ENCODE data around the gene KLHDC7A. TPM values are rescaled to one million over a fixed set of nuclear protein-coding genes. Genes with fewer than 3 reads are reported as not detected.

The KLHDC7A gene
- total RNA-seq, 4 donors from 2014 or later = 0.08 to 0.31 (median 0.23) TPM; not detected in 1

DNA sequence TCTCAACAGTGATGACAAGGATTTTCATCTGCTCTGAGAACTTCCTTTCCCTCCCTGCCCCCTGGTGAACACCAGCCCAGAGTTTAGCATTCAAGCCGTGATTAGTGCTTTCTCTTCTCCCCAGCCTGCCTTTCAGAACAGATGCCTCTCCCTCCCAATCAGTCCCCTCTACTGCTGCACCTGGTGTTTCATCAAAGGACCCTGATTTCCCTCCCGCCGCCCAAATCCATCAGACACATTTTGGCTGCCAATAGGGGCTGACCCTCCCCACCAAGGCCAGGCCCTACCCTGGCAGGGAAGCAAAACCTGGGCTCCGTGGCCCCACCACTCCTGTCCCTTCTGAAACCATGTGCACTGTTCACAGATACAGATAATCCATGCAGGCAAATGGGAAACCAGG lies 34.0 kb upstream of the KLHDC7A start:
- H3K36me3 ChIP-seq = no peaks in the 10 kb centered on the region
- H3K27me3 ChIP-seq = peaks cover 33% of the 10 kb centered on the region
- no peak for DNase-seq (ENCODE audit: low spot score in 2 of 2)
- H3K9me3 ChIP-seq = no peaks in the 10 kb centered on the region
- no peak overlapping the region for H3K4me3 ChIP-seq
- no peaks in the 10 kb centered on the region for H3K4me1 ChIP-seq
- TF ChIP-seq POLR2AphosphoS5 (IDR thresholded peaks at IDR 0.05) (no peak), POLR2A (IDR thresholded peaks at IDR 0.05) (no peak), EP300 (IDR thresholded peaks at IDR 0.05) (no peak)
- TF ChIP-seq, protein P1, sequence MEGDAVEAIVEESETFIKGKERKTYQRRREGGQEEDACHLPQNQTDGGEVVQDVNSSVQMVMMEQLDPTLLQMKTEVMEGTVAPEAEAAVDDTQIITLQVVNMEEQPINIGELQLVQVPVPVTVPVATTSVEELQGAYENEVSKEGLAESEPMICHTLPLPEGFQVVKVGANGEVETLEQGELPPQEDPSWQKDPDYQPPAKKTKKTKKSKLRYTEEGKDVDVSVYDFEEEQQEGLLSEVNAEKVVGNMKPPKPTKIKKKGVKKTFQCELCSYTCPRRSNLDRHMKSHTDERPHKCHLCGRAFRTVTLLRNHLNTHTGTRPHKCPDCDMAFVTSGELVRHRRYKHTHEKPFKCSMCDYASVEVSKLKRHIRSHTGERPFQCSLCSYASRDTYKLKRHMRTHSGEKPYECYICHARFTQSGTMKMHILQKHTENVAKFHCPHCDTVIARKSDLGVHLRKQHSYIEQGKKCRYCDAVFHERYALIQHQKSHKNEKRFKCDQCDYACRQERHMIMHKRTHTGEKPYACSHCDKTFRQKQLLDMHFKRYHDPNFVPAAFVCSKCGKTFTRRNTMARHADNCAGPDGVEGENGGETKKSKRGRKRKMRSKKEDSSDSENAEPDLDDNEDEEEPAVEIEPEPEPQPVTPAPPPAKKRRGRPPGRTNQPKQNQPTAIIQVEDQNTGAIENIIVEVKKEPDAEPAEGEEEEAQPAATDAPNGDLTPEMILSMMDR (IDR thresholded peaks at IDR 0.05) = no peak
- 77% methylated on average over 4 of the region's 4 CpGs for WGBS
- H3K27ac ChIP-seq = no peak overlapping the region

DNA sequence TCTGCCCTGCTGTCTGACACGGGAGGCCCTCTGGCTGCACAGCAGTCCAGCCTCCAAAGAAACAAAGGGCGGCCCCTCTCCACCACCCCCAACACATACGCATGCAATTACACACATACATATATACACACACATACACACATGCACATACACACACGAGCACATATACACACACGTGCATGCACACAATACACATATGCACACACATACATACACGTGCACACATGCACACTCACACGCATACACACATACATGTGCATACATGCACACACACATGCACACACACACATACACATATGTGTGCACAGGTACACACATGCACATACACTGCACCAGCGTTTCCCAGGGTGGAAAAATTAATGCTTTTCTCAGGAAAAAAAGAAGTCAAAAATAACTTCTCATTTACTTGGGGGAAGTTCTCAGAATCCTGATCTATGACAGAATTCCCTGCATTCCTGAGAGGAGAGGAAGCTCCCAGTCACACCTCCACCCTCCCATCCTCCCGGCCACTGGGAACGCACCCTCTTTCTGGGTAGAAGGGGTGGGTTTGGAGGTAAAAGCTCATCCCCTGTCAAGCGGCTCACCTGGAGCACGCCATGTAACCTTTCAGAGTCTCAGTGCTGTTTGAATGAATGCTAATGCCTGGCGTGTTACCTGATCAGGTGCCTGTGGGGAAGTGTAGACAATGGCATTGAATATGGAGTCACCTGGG lies 33.1 kb upstream of the KLHDC7A start:
- WGBS = 74% methylated on average over 13 of the region's 13 CpGs
- no peak for TF ChIP-seq POLR2A (IDR thresholded peaks at IDR 0.05)
- no peak for TF ChIP-seq POLR2AphosphoS5 (IDR thresholded peaks at IDR 0.05)
- TF ChIP-seq EP300 (IDR thresholded peaks at IDR 0.05) = no peak
- TF ChIP-seq, protein P1 (IDR thresholded peaks at IDR 0.05) = no peak
- Histone ChIP-seq H3K27ac (no peak overlapping the region), H3K4me1 (no peaks in the 10 kb centered on the region), H3K36me3 (no peaks in the 10 kb centered on the region), H3K4me3 (no peak overlapping the region), H3K9me3 (no peaks in the 10 kb centered on the region), H3K27me3 (peaks cover 33% of the 10 kb centered on the region)
- no peak for DNase-seq (ENCODE audit: low spot score in 2 of 2)

DNA sequence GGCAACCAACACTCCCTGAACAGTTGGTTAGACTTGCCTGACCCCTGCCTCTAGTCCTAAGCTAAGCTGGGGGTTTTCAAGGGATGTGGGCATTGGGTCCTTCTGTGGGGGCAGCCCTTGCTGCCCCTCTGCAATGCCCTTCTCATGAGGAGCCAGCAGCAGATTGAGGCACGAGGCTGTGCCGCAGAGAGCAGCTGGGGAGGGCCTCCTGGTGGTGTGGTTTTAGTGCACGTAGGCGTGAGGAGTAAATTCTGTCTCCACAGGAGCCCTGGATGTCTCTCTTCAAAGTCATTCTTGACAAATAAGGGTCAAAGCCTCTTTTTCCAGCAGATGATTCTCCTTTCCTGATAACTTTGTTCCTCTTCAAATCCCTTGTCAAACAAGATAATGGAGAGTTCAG lies 31.8 kb upstream of the KLHDC7A start:
- no peaks in the 10 kb centered on the region for H3K4me1 ChIP-seq
- H3K27me3 ChIP-seq = peaks cover 28% of the 10 kb centered on the region
- no peaks in the 10 kb centered on the region for H3K36me3 ChIP-seq
- no peak overlapping the region for H3K27ac ChIP-seq
- no peaks in the 10 kb centered on the region for H3K9me3 ChIP-seq
- TF ChIP-seq EP300 (IDR thresholded peaks at IDR 0.05) (no peak), POLR2AphosphoS5 (IDR thresholded peaks at IDR 0.05) (no peak), POLR2A (IDR thresholded peaks at IDR 0.05) (no peak)
- TF ChIP-seq, protein P1 (IDR thresholded peaks at IDR 0.05) = no peak
- 38% methylated on average over 2 of the region's 4 CpGs for WGBS
- no peak for DNase-seq (ENCODE audit: low spot score in 2 of 2)
- no peak overlapping the region for H3K4me3 ChIP-seq

DNA sequence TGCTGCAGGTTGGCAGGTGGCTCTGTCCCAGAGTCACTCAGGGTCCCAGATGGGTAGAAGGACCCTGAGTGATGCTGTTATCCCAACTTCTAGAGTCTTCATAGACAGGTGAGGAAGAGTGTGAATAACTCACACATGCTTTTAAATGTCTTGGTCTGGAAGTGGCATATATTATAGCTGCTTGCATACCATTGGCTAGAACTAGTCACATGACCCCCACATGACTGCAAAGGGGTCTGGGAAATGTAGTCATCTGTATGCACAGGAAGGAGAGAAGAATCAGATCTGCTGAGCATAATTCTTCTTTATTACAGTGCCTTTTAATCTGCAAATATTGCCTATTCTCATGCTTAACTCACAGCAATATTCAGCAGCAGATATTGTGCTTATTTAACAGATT lies 28.2 kb upstream of the KLHDC7A start:
- Histone ChIP-seq H3K36me3 (no peaks in the 10 kb centered on the region), H3K4me1 (no peaks in the 10 kb centered on the region), H3K27ac (no peak overlapping the region), H3K9me3 (no peaks in the 10 kb centered on the region), H3K4me3 (no peak overlapping the region), H3K27me3 (peaks cover 33% of the 10 kb centered on the region)
- DNase-seq (ENCODE audit: low spot score in 2 of 2) = no peak
- TF ChIP-seq, protein P1 (IDR thresholded peaks at IDR 0.05) = no peak

DNA sequence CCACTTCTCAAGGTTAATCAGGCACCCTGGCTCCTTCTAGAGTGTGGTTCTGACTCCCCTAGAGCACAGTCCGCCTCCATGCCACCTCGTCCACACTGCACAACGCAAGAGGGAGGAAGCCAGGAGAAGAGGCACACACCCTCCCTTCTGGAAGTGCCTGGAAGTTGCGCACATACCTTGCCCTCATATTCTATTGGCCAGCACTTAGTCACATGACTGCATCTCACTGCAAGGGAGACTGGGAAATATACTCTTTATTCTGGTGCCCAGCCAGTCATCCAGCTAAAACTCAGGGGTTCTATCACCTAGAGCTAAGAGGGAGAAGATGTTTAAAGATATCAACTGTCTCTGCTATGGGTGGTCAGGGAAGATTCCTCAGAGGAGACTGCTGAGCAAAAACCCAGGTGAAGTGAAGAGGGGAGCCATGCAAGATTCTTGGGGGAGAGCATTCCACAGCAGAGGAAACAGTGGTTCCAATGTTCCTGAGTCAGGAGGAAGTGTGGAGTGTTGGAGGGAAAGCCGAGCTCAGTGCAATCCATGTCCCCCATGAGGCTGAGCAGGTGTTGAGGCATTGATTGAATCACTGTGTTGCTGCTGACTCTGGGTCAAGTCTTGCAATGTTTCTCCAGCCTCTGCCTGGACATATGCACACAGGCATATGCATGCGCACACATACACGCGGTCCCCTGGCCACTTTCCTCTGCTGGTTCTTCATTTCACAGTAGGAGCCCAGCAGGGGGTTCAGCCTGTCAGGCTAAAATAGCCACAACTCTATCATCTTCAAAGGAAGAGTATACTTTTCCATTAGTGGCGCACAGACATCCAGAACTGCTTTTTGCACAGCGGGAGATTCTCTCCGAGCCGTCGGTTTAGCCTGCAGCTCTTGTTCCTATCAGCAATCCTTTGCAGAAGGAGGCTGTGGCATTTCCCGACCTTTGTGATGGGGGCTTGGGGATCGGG lies 22.3 kb upstream of the KLHDC7A start:
- 67% methylated on average over 15 of the region's 15 CpGs for WGBS
- Histone ChIP-seq H3K36me3 (no peaks in the 10 kb centered on the region), H3K4me3 (no peak overlapping the region), H3K4me1 (no peaks in the 10 kb centered on the region), H3K27me3 (peaks cover 54% of the 10 kb centered on the region), H3K27ac (no peak overlapping the region), H3K9me3 (no peaks in the 10 kb centered on the region)
- no peak for DNase-seq (ENCODE audit: low spot score in 2 of 2)
- TF ChIP-seq, protein P1 (IDR thresholded peaks at IDR 0.05) = no peak
- TF ChIP-seq POLR2AphosphoS5 (IDR thresholded peaks at IDR 0.05) = no peak
- TF ChIP-seq POLR2A (IDR thresholded peaks at IDR 0.05) = no peak
- TF ChIP-seq EP300 (IDR thresholded peaks at IDR 0.05) = no peak

Data from suprapubic skin (tissue), 4 donors.